Hepatocyte (in vitro differentiated cells): ENCODE measurements around the gene GHRL. TPM values are rescaled to one million over a fixed set of nuclear protein-coding genes. Genes with fewer than 3 reads are reported as not detected.

Experiments
- DNase-seq: peaks from one replicate; pipeline ENCODE4 v3.0.0-alpha.2; 2016; ENCODE audit warnings: low spot score
- H2AFZ ChIP-seq: fragments of 200-600 bp; sonication (generic); 2 replicates; pipeline ENCODE4 v1.6.0; 2016; ENCODE audit warnings: antibody characterized with exemption, mild to moderate bottlenecking
- H3K27ac ChIP-seq: fragments of 200-600 bp; sonication (generic); 2 replicates; pipeline ENCODE4 v1.5.1; 2016; ENCODE audit warnings: mild to moderate bottlenecking
- H3K27me3 ChIP-seq: fragments of 200-600 bp; sonication (generic); 2 replicates; pipeline ENCODE4 v1.6.1; 2016
- H3K36me3 ChIP-seq: fragments of 200-600 bp; sonication (generic); replicated peaks from 2 replicates; pipeline ENCODE4 v1.5.1; 2016; ENCODE audit warnings: low read depth; ENCODE audit not compliant: insufficient read depth
- H3K4me1 ChIP-seq: fragments of 200-600 bp; sonication (generic); 2 replicates; pipeline ENCODE4 v1.5.1; 2016; ENCODE audit warnings: mild to moderate bottlenecking, moderate library complexity; ENCODE audit not compliant: insufficient read depth
- H3K4me2 ChIP-seq: fragments of 200-600 bp; sonication (generic); 2 replicates; pipeline ENCODE4 v1.6.0; 2016
- H3K4me3 ChIP-seq: fragments of 200-600 bp; sonication (generic); 2 replicates; pipeline ENCODE4 v1.5.1; 2016; ENCODE audit warnings: mild to moderate bottlenecking
- H3K79me2 ChIP-seq: fragments of 200-600 bp; sonication (generic); 2 replicates; pipeline ENCODE4 v1.6.0; 2017; ENCODE audit warnings: mild to moderate bottlenecking
- H3K9me2 ChIP-seq: fragments of 200-600 bp; sonication (generic); replicated peaks from 2 replicates; pipeline ENCODE4 v1.6.0; 2017; ENCODE audit warnings: mild to moderate bottlenecking; ENCODE audit not compliant: insufficient read depth
- H3K9me3 ChIP-seq: fragments of 200-600 bp; sonication (generic); 2 replicates; pipeline ENCODE4 v1.5.1; 2016; ENCODE audit warnings: low read depth, mild to moderate bottlenecking
- H4K20me1 ChIP-seq: fragments of 200-600 bp; sonication (generic); 2 replicates; pipeline ENCODE4 v1.6.0; 2016; ENCODE audit warnings: mild to moderate bottlenecking; ENCODE audit not compliant: insufficient read depth, poor library complexity, severe bottlenecking
- CTCF ChIP-seq: fragments of 200-600 bp; sonication (generic); IDR thresholded peaks from 2 replicates; pipeline ENCODE4 v1.5.1; 2016; ENCODE audit warnings: antibody characterized with exemption, mild to moderate bottlenecking; ENCODE audit not compliant: poor library complexity
- EZH2 ChIP-seq: fragments of 200-600 bp; sonication (generic); IDR thresholded peaks from 2 replicates; pipeline ENCODE4 v1.6.1; 2016; ENCODE audit warnings: antibody characterized with exemption, mild to moderate bottlenecking, borderline replicate concordance
- EZH2phosphoT487 ChIP-seq: fragments of 200-600 bp; sonication (generic); IDR thresholded peaks from one replicate; pipeline ENCODE4 v1.6.1; 2018; ENCODE audit warnings: antibody characterized with exemption, mild to moderate bottlenecking, low read depth, moderate library complexity; ENCODE audit not compliant: unreplicated experiment, severe bottlenecking
- WGBS: methylation state at CpG from one replicate; pipeline ENCODE4 v1.1.6; 2016; ENCODE audit warnings: low lambda C conversion rate; ENCODE audit errors: missing lambda C conversion rate; 5-methylcytosine and 5-hydroxymethylcytosine counted together
- polyA plus RNA-seq: library from polyadenylated mRNA; unstranded; fragments of >200 nt; fragmentation: Nextera tagmentation; extraction: Ambion mirVana; gene quantifications from 2 replicates; pipeline ENCODE4 v1.2.1, GENCODE V29; 2016
- total RNA-seq: library from RNA; depleted of rRNA; stranded (reverse); fragments of >200 nt; gene quantifications from 2 replicates; pipeline ENCODE4 v1.2.3, GENCODE V29; 2014

Gene GHRL
- total and polyA plus RNA-seq, 2 experiments from 2014 or later = 11.3 to 12.4 TPM

GRCh38 chr3:10286596-10287295 lies 6.0 kb downstream of the GHRL start:
- H2AFZ ChIP-seq = no peak overlapping the region
- no peaks in the 10 kb centered on the region for H3K27me3 ChIP-seq
- no peaks in the 10 kb centered on the region for H3K9me3 ChIP-seq
- no peaks in the 10 kb centered on the region for H3K79me2 ChIP-seq
- no peaks in the 10 kb centered on the region for H3K9me2 ChIP-seq
- WGBS = 89% methylated on average over 2 of the region's 2 CpGs
- H3K4me1 ChIP-seq = no peaks in the 10 kb centered on the region
- no peak overlapping the region for H3K27ac ChIP-seq
- H3K4me2 ChIP-seq = no peak overlapping the region
- no peaks in the 10 kb centered on the region for H4K20me1 ChIP-seq
- no peak for DNase-seq
- H3K36me3 ChIP-seq = no peaks in the 10 kb centered on the region
- no peak overlapping the region for H3K4me3 ChIP-seq
- TF ChIP-seq EZH2phosphoT487 (no peak), CTCF (no peak), EZH2 (no peak)

GRCh38 chr3:10286133-10286524 lies 6.6 kb downstream of the GHRL start:
- no peaks in the 10 kb centered on the region for H3K4me1 ChIP-seq
- 93% methylated on average over 5 of the region's 5 CpGs for WGBS
- H3K27ac ChIP-seq = no peak overlapping the region

GRCh38 chr3:10285272-10286132 lies 7.2 kb downstream of the GHRL start:
- H3K36me3 ChIP-seq = no peaks in the 10 kb centered on the region

More at GRCh38 chr3:10286133-10286524, 6.6 kb downstream of the GHRL start:
- TF ChIP-seq CTCF (no peak), EZH2 (no peak), EZH2phosphoT487 (no peak)
- H3K9me2 ChIP-seq = no peaks in the 10 kb centered on the region
- no peak overlapping the region for H2AFZ ChIP-seq
- H3K36me3 ChIP-seq = no peaks in the 10 kb centered on the region
- no peaks in the 10 kb centered on the region for H3K27me3 ChIP-seq
- H3K9me3 ChIP-seq = no peaks in the 10 kb centered on the region
- H3K79me2 ChIP-seq = no peaks in the 10 kb centered on the region
- H4K20me1 ChIP-seq = no peaks in the 10 kb centered on the region
- DNase-seq = no peak
- no peak overlapping the region for H3K4me2 ChIP-seq
- no peak overlapping the region for H3K4me3 ChIP-seq

More at GRCh38 chr3:10285272-10286132, 7.2 kb downstream of the GHRL start:
- H3K4me3 ChIP-seq = no peak overlapping the region
- H3K9me2 ChIP-seq = no peaks in the 10 kb centered on the region
- no peaks in the 10 kb centered on the region for H4K20me1 ChIP-seq
- no peak for DNase-seq
- H3K4me1 ChIP-seq = no peaks in the 10 kb centered on the region
- no peak overlapping the region for H3K4me2 ChIP-seq
- no peaks in the 10 kb centered on the region for H3K27me3 ChIP-seq
- no peaks in the 10 kb centered on the region for H3K9me3 ChIP-seq
- H2AFZ ChIP-seq = no peak overlapping the region
- TF ChIP-seq CTCF (no peak), EZH2phosphoT487 (no peak), EZH2 (no peak)
- no peak overlapping the region for H3K27ac ChIP-seq
- WGBS = 91% methylated on average over 12 of the region's 12 CpGs
- no peaks in the 10 kb centered on the region for H3K79me2 ChIP-seq
